PC-9 (cell line): ENCODE measurements around the gene BANF2. TPM values are rescaled to one million over a fixed set of nuclear protein-coding genes. Genes with fewer than 3 reads are reported as not detected.

Source experiments
- BruUV-seq: library from RNA; stranded (reverse); fragments of 400-500 nt; replicated peaks from 2 replicates; lab custom pipeline; 2021; lab: Mats Ljungman, UMichigan
- CTCF ChIA-PET: fragments of 300-600 bp; sonication (Branson Sonifier 250); formaldehyde crosslinking; loops from one replicate; lab custom pipeline; 2022; ENCODE audit warnings: antibody characterized with exemption; lab: Charles Lee
- POLR2A ChIA-PET: fragments of 300-600 bp; sonication (Branson Sonifier 250); formaldehyde crosslinking; loops from one replicate; lab custom pipeline; 2022; ENCODE audit warnings: antibody characterized with exemption; ENCODE audit not compliant: unreplicated experiment; lab: Charles Lee
- DNase-seq, 2 experiments: peaks; one replicate each; pipeline versions ENCODE4 v3.0.0 to v3.0.0-alpha.2; 2015 to 2022; ENCODE audit warnings: mixed read lengths in 1 of 2
- H2AFZ ChIP-seq: fragments of 200-600 bp; sonication (generic); 2 replicates; pipeline ENCODE4 v1.8.1; 2017; ENCODE audit warnings: antibody characterized with exemption
- H3F3A ChIP-seq: fragments of 200-600 bp; sonication (generic); 2 replicates; pipeline ENCODE4 v1.8.1; 2017; ENCODE audit warnings: antibody characterized with exemption, mild to moderate bottlenecking, low read depth; ENCODE audit not compliant: insufficient read depth
- H3K27ac ChIP-seq: fragments of 200-600 bp; sonication (generic); 2 replicates; pipeline ENCODE4 v1.6.1; 2016; ENCODE audit warnings: mixed run types
- H3K27me3 ChIP-seq: fragments of 200-600 bp; sonication (generic); 2 replicates; pipeline ENCODE4 v1.6.1; 2016; ENCODE audit warnings: low read depth, mixed run types; ENCODE audit not compliant: insufficient read depth
- H3K36me3 ChIP-seq: fragments of 200-600 bp; sonication (generic); 2 replicates; pipeline ENCODE4 v1.6.1; 2016; ENCODE audit warnings: low read depth, mixed run types
- H3K4me1 ChIP-seq: fragments of 200-600 bp; sonication (generic); replicated peaks from 2 replicates; pipeline ENCODE4 v1.6.1; 2016; ENCODE audit warnings: mixed run types; ENCODE audit not compliant: insufficient read depth
- H3K4me2 ChIP-seq: fragments of 200-600 bp; sonication (generic); 2 replicates; pipeline ENCODE4 v1.6.1; 2017; ENCODE audit warnings: mixed run types
- H3K4me3 ChIP-seq: fragments of 200-600 bp; sonication (generic); 2 replicates; pipeline ENCODE4 v1.6.1; 2016; ENCODE audit warnings: mixed run types
- H3K79me2 ChIP-seq: fragments of 200-600 bp; sonication (generic); 2 replicates; pipeline ENCODE4 v1.6.1; 2017; ENCODE audit warnings: low read depth, mixed run types
- H3K9me2 ChIP-seq: fragments of 200-600 bp; sonication (generic); 2 replicates; pipeline ENCODE4 v1.8.1; 2017; ENCODE audit warnings: mild to moderate bottlenecking; ENCODE audit not compliant: insufficient read depth
- H3K9me3 ChIP-seq: fragments of 200-600 bp; sonication (generic); 2 replicates; pipeline ENCODE4 v1.8.1; 2016; ENCODE audit warnings: low read depth; ENCODE audit not compliant: insufficient read depth
- H4K20me1 ChIP-seq: fragments of 200-600 bp; sonication (generic); 2 replicates; pipeline ENCODE4 v1.8.1; 2017; ENCODE audit not compliant: insufficient read depth
- CTCF ChIP-seq: fragments of 200-600 bp; sonication (generic); conservative IDR thresholded peaks from 2 replicates; pipeline ENCODE4 v1.6.1; 2017; ENCODE audit warnings: mixed run types, antibody characterized with exemption, mild to moderate bottlenecking, moderate library complexity
- EZH2 ChIP-seq: fragments of 200-600 bp; sonication (generic); IDR thresholded peaks from 2 replicates; pipeline ENCODE4 v1.8.0; 2017; ENCODE audit warnings: antibody characterized with exemption, low read depth
- intact Hi-C: fragments of 100-400 bp; cut with micrococcal nuclease; formaldehyde crosslinking; loops from one replicate; pipeline ENCODE4 v1.10.0; 2022; ENCODE audit not compliant: unreplicated experiment
- total RNA-seq: library from RNA; stranded (reverse); gene quantifications from 2 replicates; pipeline ENCODE4 v1.2.3, GENCODE V29; 2021

BANF2 gene
- total RNA-seq, 1 experiment from 2014 or later = not detected

GRCh38 chr20:17757496-17757895 lies 57.7 kb downstream of the BANF2 start:
- ChIA-PET POLR2A (no interaction called here), CTCF (no interaction called here)
- no peaks in the 10 kb centered on the region for H3F3A ChIP-seq
- H3K4me3 ChIP-seq = no peak overlapping the region
- H3K4me2 ChIP-seq = no peak overlapping the region
- intact Hi-C loops = no loop called here
- H3K27me3 ChIP-seq = peaks cover 30% of the 10 kb centered on the region
- H3K79me2 ChIP-seq = no peaks in the 10 kb centered on the region
- H4K20me1 ChIP-seq = no peaks in the 10 kb centered on the region
- no peak overlapping the region for H3K27ac ChIP-seq
- H3K4me1 ChIP-seq = no peaks in the 10 kb centered on the region
- DNase-seq = no peak
- no peaks in the 10 kb centered on the region for H3K9me3 ChIP-seq
- no TSS peak for BruUV-seq
- no peak for TF ChIP-seq EZH2
- no peak for TF ChIP-seq CTCF
- no peak overlapping the region for H2AFZ ChIP-seq
- no peaks in the 10 kb centered on the region; the same call in 1 of the 2 replicates for H3K9me2 ChIP-seq
- no peaks in the 10 kb centered on the region for H3K36me3 ChIP-seq

- DNase-seq = no peak
- Histone ChIP-seq H3K4me1 (peaks cover 4% of the 10 kb centered on the region), H3K36me3 (no peaks in the 10 kb centered on the region), H2AFZ (no peak overlapping the region), H3K9me2 (no peaks in the 10 kb centered on the region; the same call in 1 of the 2 replicates), H3K27me3 (peaks cover 25% of the 10 kb centered on the region), H3K4me2 (no peak overlapping the region), H3K4me3 (no peak overlapping the region), H3K27ac (no peak overlapping the region), H4K20me1 (no peaks in the 10 kb centered on the region), H3K9me3 (no peaks in the 10 kb centered on the region), H3K79me2 (no peaks in the 10 kb centered on the region), H3F3A (no peaks in the 10 kb centered on the region)
- no peak for TF ChIP-seq EZH2
- no peak for TF ChIP-seq CTCF
- ChIA-PET POLR2A (no interaction called here), CTCF (no interaction called here)
- intact Hi-C loops = no loop called here
- BruUV-seq = no TSS peak
Measured at GRCh38 chr20:17758010-17758409, 58.2 kb downstream of the BANF2 start.

GRCh38 chr20:17758512-17758911 lies 58.7 kb downstream of the BANF2 start:
- Histone ChIP-seq H3K4me2 (no peak overlapping the region), H4K20me1 (no peaks in the 10 kb centered on the region), H3F3A (no peaks in the 10 kb centered on the region), H3K4me3 (no peak overlapping the region), H3K4me1 (peaks cover 9% of the 10 kb centered on the region), H3K9me3 (no peaks in the 10 kb centered on the region), H3K27ac (no peak overlapping the region), H3K79me2 (no peaks in the 10 kb centered on the region), H3K36me3 (no peaks in the 10 kb centered on the region), H3K9me2 (no peaks in the 10 kb centered on the region; the same call in 1 of the 2 replicates), H2AFZ (no peak overlapping the region), H3K27me3 (peaks cover 20% of the 10 kb centered on the region)
- no TSS peak for BruUV-seq
- intact Hi-C loops = no loop called here
- DNase-seq = no peak
- POLR2A ChIA-PET = no interaction called here
- CTCF ChIA-PET = no interaction called here
- TF ChIP-seq EZH2 = no peak
- TF ChIP-seq CTCF = no peak
